ENCODE measurements around the gene ADGRF3.
A peak's percentile ranks its signal among the peaks of the same experiment; 100 is the strongest.
"Not testable (repeated sequence)": the region's sequence is repeated elsewhere in the genome, so short reads cannot be mapped to it uniquely, and the experiment has no call there.

Gene ADGRF3

DNA sequence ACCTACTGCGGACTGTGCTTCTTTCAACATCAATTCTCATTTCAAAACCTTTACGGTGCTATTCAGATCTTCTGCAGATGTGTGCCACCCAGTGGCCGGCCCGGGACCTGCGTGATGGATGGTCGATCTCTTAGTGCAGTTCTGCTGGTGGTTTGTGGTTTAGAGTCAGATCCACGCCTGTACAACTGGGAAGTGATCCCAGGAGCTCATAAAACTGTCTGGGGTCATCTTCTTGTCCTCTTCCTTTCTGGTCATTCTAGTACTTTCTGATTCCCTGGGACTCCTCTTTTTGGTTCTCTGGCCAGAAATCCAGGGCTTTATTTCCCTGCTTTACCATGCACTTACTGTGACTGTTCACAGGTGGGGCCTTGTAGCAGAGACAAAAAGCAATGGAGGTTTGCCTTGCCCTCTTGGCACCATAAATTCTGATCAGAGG is 16.5 kb downstream of the ADGRF3 start:
- TF ChIP-seq CTCF (IDR thresholded peaks at IDR 0.05; ENCODE audit: low read length, missing control alignments): peak; percentile 93
- DNase-seq (ENCODE audit: low read depth): peak; percentile 83
- H3K4me3 ChIP-seq (replicated peaks; ENCODE audit: low read depth, low read length): no peak overlapping the region

DNA sequence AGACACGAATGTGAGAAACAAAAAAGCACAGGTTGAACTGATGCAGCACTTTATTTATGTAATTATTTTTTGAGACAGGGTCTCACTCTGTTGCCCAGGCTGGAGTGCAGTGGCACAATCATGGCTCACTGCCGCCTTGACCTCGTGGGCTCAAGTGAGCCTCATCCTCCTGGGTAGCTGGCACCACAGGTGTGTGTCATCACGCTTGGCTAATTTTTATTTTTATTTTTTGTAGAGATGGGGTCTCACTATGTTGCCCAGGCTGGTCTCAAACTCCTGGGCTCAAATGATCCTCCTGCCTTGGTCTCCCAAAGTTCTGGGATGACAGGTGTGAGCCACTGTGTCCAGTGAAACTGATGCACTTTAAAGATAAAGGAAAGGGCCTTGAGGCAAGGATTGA is 17.5 kb downstream of the ADGRF3 start:
- DNase-seq (ENCODE audit: low read depth); H3K4me3 ChIP-seq (replicated peaks; ENCODE audit: low read depth, low read length): not testable (repeated sequence)

GRCh38 chr2:26327291-26328272 is 19.0 kb downstream of the ADGRF3 start:
- DNase-seq (ENCODE audit: low read depth): peak; percentile 52
- H3K4me3 ChIP-seq (replicated peaks; ENCODE audit: low read depth, low read length): no peak overlapping the region
- no peak for TF ChIP-seq CTCF (IDR thresholded peaks at IDR 0.05; ENCODE audit: low read length, missing control alignments)

DNA sequence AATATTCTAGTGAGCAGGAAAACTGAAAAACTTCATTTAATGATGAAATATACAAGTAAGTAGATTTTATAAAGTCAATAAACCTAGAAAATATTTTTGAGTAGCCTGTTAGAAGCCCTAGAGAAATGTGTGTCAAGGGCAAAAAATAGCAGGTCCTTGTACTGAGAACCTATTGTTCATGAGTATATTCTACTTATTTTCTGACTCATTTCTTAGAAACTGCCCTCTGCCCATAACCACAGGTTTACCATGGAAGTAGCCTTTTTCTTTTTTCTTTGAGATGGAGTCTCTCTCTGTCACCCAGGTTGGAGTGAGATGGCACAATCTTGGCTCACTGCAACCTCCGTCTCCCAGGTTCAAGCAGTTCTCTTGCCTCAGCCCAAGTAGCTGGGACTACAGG is 20.1 kb downstream of the ADGRF3 start:
- no peak for DNase-seq (ENCODE audit: low read depth)
- H3K4me3 ChIP-seq (replicated peaks; ENCODE audit: low read depth, low read length): no peak overlapping the region
- no peak for TF ChIP-seq CTCF (IDR thresholded peaks at IDR 0.05; ENCODE audit: low read length, missing control alignments)

GRCh38 chr2:26325851-26326250 is 20.7 kb downstream of the ADGRF3 start:
- peak; percentile 23 for DNase-seq (ENCODE audit: low read depth)
- no peak overlapping the region for H3K4me3 ChIP-seq (replicated peaks; ENCODE audit: low read depth, low read length)
- no peak for TF ChIP-seq CTCF (IDR thresholded peaks at IDR 0.05; ENCODE audit: low read length, missing control alignments)

GRCh38 chr2:26324903-26325302 is 21.7 kb downstream of the ADGRF3 start:
- H3K4me3 ChIP-seq (replicated peaks; ENCODE audit: low read depth, low read length): no peak overlapping the region
- TF ChIP-seq CTCF (IDR thresholded peaks at IDR 0.05; ENCODE audit: low read length, missing control alignments): no peak
- DNase-seq (ENCODE audit: low read depth): no peak

GRCh38 chr2:26324479-26324878 is 22.1 kb downstream of the ADGRF3 start:
- not testable (repeated sequence) for H3K4me3 ChIP-seq (replicated peaks; ENCODE audit: low read depth, low read length)

DNA sequence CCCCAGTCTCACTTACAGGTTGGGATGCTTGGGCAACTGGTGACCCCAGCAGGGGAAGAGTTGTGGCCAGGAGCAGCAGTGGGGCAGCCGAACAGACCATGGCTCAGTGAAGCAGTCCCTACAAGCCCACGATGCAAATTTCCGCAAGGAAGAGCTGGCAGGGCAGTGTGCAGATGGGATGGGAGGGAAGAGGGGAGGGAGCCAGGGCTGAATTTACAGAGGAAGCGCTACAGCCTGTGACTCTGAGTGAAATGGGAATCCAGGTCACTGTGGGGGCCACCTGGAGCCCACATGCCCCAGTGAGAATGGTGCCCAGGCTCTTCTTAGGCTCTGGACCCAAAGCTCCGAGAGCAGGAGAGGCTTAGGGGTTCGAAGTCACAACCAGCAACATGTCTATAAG is 27.6 kb downstream of the ADGRF3 start:
- H3K4me3 ChIP-seq (replicated peaks; ENCODE audit: low read depth, low read length): no peak overlapping the region
- TF ChIP-seq CTCF (IDR thresholded peaks at IDR 0.05; ENCODE audit: low read length, missing control alignments): no peak
- DNase-seq (ENCODE audit: low read depth): no peak

More at GRCh38 chr2:26324479-26324878, 22.1 kb downstream of the ADGRF3 start:
- DNase-seq (ENCODE audit: low read depth): not testable (repeated sequence)

Data from fibroblast of pulmonary artery (primary cell).